Measurements from ENCODE around the gene TMUB2.

GRCh38 chr17:44167181-44167861, 19.5 kb upstream of the TMUB2 start:
- no peak for TF ChIP-seq EZH2phosphoT487 (conservative IDR thresholded peaks at IDR 0.05; ENCODE audit: low read length)
- no peak for TF ChIP-seq CTCF (IDR thresholded peaks at IDR 0.05; ENCODE audit: insufficient read depth, low read length, poor library complexity, severe bottlenecking)

All from SU-DHL-6 (cell line).